HL-60/S4 treated with phorbol 12-myristate 13-acetate at 8.2 ng/mL for 4 days and 3 days (cell line): ENCODE results near the gene TMEM72.

Experiments used
- in situ Hi-C: fragments of 300-500 bp; cut with MboI; formaldehyde crosslinking; loops from 2 replicates; pipeline ENCODE4 v1.15.0; 2022; ENCODE audit warnings: low sequenced_read_pairs

Gene TMEM72

DNA sequence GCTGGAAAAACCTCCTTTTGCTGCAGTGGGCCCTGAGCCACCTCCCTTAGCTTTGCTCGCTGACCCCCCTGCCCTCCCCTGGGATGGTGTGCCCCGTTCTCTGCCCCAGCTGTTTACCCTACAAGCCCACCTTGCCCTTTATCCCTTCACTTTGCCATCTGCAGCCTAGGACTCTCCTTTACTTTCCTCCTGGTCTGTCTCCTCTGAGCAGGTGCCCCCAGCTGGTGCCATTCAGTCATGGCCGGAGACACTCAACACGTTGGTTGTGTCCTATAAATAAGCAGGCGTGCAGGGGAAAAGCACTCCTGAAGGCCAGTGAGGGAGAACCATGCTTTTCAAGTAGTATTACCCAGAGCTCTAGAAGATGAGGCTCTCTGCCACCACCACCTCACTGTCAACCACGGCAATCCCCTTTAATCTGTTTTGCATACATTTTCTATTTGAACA is 54.5 kb downstream of the TMEM72 start:
- in situ Hi-C loops, result no loop called here

DNA sequence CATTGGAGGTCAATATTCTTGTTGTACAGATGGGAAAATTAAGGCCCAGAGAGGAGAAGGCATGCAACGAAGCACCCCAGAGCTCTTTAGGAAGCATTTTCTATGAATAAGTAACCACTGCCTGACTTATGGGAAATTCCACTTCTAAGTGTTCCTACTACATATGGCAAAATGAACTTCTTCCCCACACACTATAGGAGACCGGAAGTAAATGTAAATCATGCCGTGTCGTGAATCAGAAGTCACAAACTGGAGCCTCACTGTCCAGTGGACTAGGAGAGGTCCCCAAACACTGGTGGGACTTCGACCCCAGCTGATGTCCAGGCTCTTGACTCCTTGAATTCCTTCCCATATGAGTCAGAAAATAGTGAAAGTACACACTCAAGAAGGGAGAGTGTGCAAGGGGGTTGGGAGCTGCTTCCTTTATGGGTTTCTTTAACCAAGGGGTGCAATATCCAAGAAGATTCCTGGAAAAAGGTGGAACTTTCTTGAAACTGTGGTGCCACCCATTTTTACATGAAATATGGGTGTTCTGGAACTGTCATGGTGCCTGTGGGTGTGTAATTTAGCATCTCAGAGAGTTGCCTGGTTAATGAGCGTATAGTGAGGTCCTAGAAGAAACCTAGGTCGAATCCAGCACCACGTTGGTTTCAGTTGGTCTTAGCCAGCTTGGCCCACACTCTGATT is 55.1 kb downstream of the TMEM72 start:
- in situ Hi-C loops, result no loop called here

DNA sequence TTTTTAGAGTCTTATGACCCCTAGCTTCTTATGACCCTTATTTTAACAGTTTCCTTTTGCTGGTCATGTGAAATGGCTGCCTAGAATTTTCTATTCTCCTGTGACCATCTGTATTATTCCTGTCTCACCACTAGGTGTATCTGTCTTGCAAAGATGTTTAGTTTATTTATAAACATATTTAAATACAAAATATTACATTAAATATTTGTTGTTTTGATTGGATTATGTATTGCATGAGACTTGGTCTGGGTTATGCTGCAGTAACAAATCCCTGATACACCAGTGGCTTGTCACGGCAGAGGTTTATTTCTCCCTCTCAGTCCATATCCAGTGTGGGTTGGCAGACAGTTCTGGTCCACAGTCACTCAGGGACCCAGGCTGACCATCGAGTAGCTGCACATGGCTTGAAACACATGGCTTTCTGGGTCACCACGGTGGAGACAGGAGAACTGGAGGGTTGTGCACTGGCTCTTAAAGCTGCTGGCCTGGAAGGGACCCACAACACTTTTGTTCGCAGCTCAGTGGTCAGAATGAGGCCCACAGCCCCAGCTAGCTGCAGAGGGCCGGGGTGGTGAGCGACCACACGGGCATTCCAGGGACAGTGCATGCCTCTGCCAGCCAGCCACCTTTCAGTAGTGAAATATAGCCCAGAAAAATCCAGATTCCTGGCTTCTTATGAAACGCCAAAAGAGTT is 55.8 kb downstream of the TMEM72 start:
- in situ Hi-C loops, result no loop called here

GRCh38 chr10:44967616-44968015 is 56.5 kb downstream of the TMEM72 start:
- in situ Hi-C loops, result no loop called here

GRCh38 chr10:44968091-44968490 is 57.0 kb downstream of the TMEM72 start:
- in situ Hi-C loops, result no loop called here

DNA sequence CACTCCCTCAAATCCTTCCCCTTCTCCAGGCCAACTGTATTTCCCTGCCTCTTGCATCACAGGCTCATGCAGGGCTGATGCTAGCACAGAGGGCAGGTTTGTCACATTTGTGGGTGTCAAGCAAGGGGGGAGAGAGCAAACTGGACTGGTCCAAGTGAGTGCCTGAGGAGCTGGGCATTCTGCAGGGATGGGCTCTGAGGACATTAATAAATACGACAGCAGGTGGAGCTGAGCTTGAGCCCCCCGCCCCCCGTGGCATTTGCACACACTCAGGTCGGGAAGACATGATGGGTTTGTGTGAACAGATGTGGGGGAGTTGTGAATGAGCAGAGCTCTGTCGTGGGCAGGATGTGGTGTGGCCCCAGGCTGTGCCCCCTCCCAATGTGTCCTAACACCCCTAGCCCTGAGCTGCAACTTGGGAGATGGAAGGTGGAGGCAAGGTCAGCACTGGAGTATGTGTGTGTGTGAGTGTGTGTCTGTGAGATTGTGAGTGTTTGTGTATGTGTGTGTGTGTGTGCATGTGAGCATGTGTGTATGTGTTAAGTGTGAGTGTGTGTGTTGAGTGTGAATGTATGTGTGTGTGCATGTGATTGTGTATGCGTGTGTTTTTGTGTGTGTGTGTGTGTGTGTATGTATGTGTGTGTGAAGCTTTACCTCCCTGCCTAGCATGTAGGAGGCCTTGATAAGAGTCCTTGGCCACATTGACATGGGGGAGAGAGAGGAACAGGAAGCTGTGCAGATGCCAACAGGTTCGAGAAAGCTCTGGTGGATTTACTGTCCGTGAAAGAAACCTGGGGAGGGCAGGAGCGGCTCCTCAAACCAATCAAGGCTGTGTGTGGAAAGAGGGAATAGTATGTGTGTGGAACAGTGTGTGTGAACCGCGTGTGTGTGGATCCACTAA is 57.6 kb downstream of the TMEM72 start:
- in situ Hi-C loops, result no loop called here

DNA sequence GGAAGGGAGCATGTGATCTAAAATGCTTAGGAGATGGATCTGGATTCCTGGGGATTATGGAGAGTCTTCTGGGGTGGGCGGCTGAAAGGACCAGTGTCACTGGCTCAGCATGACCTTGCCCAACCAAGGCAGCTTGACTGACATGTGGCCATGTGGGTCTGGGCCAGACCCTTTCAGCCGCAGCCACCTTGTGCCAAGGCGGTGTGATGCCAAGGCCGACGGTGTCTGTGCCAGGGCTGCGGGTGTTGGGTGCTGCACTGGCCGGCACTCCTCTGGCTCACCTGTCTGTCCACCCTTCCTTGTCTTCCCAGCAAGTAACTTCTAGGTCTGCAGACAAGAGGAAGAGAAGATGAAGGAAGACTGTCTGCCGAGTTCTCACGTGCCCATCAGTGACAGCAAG is 58.7 kb downstream of the TMEM72 start:
- in situ Hi-C loops, result no loop called here

DNA sequence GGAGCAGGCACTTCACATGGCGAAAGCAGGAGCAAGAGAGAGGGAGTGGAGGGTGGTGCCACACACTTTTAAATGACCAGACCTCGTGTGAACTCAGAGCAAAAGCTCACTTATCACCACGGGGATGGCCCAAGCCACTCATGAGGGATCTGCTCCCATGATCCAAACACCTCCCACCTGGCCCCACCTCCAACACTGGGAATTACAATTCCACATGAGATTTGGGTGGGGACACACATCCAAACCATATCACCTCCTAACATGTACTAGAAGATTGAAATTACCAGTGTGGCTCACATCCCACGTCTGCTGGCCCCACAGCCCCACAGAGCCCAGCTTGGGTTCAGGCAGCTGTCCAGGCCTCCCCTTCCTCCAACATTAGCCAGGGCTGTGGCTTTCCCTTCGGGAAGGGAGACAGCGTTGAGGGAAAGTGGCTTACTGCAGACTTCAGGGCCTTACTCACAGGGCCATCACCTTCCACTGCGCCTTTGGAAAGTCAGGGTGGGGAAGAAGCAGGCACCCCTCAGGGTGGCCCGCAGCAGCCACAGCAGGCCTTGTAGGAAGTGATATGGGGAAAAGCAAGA is 59.8 kb downstream of the TMEM72 start:
- in situ Hi-C loops, result no loop called here

- in situ Hi-C loops, result no loop called here
Measured at GRCh38 chr10:44971434-44971833, 60.3 kb downstream of the TMEM72 start.

- in situ Hi-C loops, result no loop called here
Measured at GRCh38 chr10:44971935-44972757, 61.0 kb downstream of the TMEM72 start.

- in situ Hi-C loops, result no loop called here
Measured at GRCh38 chr10:44972874-44973306, 61.8 kb downstream of the TMEM72 start.

GRCh38 chr10:44973323-44974081 is 62.4 kb downstream of the TMEM72 start:
- in situ Hi-C loops, result no loop called here

GRCh38 chr10:44974082-44974627 is 63.0 kb downstream of the TMEM72 start:
- in situ Hi-C loops, result no loop called here

GRCh38 chr10:44974628-44975430 is 63.7 kb downstream of the TMEM72 start:
- in situ Hi-C loops, result no loop called here

DNA sequence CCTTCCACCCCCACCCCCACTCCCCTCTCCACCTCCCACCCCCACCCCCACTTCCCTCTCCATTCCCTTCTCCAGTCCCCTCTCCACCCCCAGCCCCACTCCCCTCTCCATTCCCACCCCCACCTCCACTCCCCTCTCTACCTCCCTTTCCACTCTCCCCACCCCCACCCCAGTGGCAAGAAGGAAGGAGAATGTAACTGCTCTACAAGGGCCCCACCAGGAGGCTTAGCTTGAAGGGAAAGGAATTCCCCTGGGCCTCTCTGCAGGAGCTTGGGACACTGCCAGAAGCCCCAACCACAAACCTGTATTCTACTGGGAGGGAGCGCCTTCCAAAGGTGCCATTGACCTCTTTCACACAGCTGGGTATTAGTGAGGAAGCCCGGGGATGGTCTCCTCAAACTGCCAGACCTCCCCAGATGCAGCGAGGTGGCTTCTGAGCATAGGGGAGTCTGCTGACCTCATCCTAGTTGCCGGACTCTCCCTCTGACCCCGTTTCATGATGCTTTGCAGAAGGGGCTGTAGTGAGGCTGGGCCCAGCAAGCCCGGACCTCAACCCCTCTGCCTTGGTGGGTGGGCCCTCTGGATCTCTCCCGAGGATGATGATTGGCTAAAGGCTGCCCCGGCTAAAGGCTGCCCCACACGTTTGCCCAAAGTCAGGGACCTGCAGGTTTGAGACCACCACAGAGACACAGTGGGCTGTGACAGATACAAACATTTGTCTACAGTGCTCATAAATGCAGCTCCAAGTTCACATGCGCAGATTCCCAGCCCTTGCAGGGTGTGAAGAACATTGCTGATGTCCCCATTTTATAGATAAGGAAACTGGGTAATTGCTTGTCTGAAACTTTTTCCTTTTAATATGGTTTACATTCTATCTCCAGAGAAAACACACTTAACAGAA is 64.5 kb downstream of the TMEM72 start:
- in situ Hi-C loops, result no loop called here

GRCh38 chr10:44976352-44977198 is 65.4 kb downstream of the TMEM72 start:
- in situ Hi-C loops, result no loop called here
